A673 (cell line): ENCODE measurements around the gene HBD. TPM values are rescaled to one million over a fixed set of nuclear protein-coding genes. Genes with fewer than 3 reads are reported as not detected.

Experiments
- Bru-seq: library from RNA; stranded (reverse); fragments of 400-500 nt; gene quantifications from one replicate; lab custom pipeline; 2021; lab: Mats Ljungman, UMichigan
- BruChase-seq, 2 experiments: library from RNA; stranded (reverse); fragments of 400-500 nt; gene quantifications; one replicate each; lab custom pipeline; 2021; lab: Mats Ljungman, UMichigan
- BruUV-seq: library from RNA; stranded (reverse); fragments of 400-500 nt; replicated peaks from 2 replicates; lab custom pipeline; 2021; lab: Mats Ljungman, UMichigan
- CTCF ChIA-PET: fragments of 300-600 bp; sonication (Branson Sonifier 250); formaldehyde crosslinking; loops from one replicate; lab custom pipeline; 2022; ENCODE audit warnings: antibody characterized with exemption; lab: Charles Lee
- POLR2A ChIA-PET: fragments of 300-600 bp; sonication (Branson Sonifier 250); formaldehyde crosslinking; loops from one replicate; lab custom pipeline; 2022; ENCODE audit warnings: antibody characterized with exemption; ENCODE audit not compliant: low non-redundant PET; lab: Charles Lee
- DNase-seq: peaks from one replicate; pipeline ENCODE4 v3.0.0-alpha.2; 2015; ENCODE audit warnings: low spot score
- H3K27ac ChIP-seq: fragments of 200-600 bp; sonication (generic); 2 replicates; pipeline ENCODE4 v1.5.1; 2016; ENCODE audit warnings: mixed run types, low read depth, mild to moderate bottlenecking, mixed read lengths, antibody characterized with exemption, low read length; ENCODE audit not compliant: poor library complexity, severe bottlenecking
- H3K27me3 ChIP-seq: fragments of 200-600 bp; sonication (generic); replicated peaks from 2 replicates; pipeline ENCODE4 v1.6.1; 2017; ENCODE audit warnings: mixed run types, low read depth, mild to moderate bottlenecking, mixed read lengths, antibody characterized with exemption, low read length; ENCODE audit not compliant: insufficient read depth, poor library complexity
- H3K36me3 ChIP-seq: fragments of 200-600 bp; sonication (generic); 2 replicates; pipeline ENCODE4 v1.6.1; 2016; ENCODE audit warnings: mixed run types, mild to moderate bottlenecking, mixed read lengths, antibody characterized with exemption, low read length; ENCODE audit not compliant: insufficient read depth, poor library complexity, severe bottlenecking
- H3K4me1 ChIP-seq: fragments of 200-600 bp; sonication (generic); 2 replicates; pipeline ENCODE4 v1.6.1; 2017; ENCODE audit warnings: mixed run types, mild to moderate bottlenecking, mixed read lengths, antibody characterized with exemption, low read length; ENCODE audit not compliant: insufficient read depth, poor library complexity, severe bottlenecking
- H3K4me3 ChIP-seq: fragments of 200-600 bp; sonication (generic); 2 replicates; pipeline ENCODE4 v1.5.1; 2016; ENCODE audit warnings: low read depth, mixed run types, mild to moderate bottlenecking, mixed read lengths, low read length; ENCODE audit not compliant: poor library complexity, severe bottlenecking
- H3K9me3 ChIP-seq: fragments of 200-600 bp; sonication (generic); 2 replicates; pipeline ENCODE4 v1.6.1; 2016; ENCODE audit warnings: mixed run types, low read depth, mild to moderate bottlenecking, mixed read lengths, antibody characterized with exemption, low read length; ENCODE audit not compliant: poor library complexity, severe bottlenecking
- CTCF ChIP-seq: fragments of 300-800, 200-600 bp; sonication (generic); conservative IDR thresholded peaks from 2 replicates; pipeline ENCODE4 v1.5.1; 2017; ENCODE audit warnings: low read depth, mild to moderate bottlenecking, antibody characterized with exemption, low read length, moderate library complexity, mixed read lengths
- EZH2 ChIP-seq: fragments of 200-600 bp; sonication (generic); IDR thresholded peaks from 2 replicates; pipeline ENCODE4 v1.6.1; 2017; ENCODE audit warnings: borderline replicate concordance, low read depth, mild to moderate bottlenecking, mixed read lengths, antibody characterized with exemption, low read length; ENCODE audit not compliant: poor library complexity, severe bottlenecking
- intact Hi-C: fragments of 100-400 bp; cut with micrococcal nuclease; formaldehyde crosslinking; loops from one replicate; pipeline ENCODE4 v1.10.0; 2022; ENCODE audit not compliant: unreplicated experiment
- long read RNA-seq: library from polyadenylated mRNA; stranded (forward); transcript quantifications from one replicate; pipeline ENCODE4 v2.0.0, GENCODE V29; 2022
- total RNA-seq: library from RNA; stranded (reverse); gene quantifications from 2 replicates; pipeline ENCODE4 v1.2.3, GENCODE V29; 2021

HBD gene
- total RNA-seq (not detected in 2 replicates), Bru-seq, nascent RNA (not detected), BruChase-seq, experiment 1, labeled RNA remaining after a 2-hour chase (not detected), BruChase-seq, experiment 2, labeled RNA remaining after a 6-hour chase (not detected)
- long read RNA-seq, result 0 reads

DNA sequence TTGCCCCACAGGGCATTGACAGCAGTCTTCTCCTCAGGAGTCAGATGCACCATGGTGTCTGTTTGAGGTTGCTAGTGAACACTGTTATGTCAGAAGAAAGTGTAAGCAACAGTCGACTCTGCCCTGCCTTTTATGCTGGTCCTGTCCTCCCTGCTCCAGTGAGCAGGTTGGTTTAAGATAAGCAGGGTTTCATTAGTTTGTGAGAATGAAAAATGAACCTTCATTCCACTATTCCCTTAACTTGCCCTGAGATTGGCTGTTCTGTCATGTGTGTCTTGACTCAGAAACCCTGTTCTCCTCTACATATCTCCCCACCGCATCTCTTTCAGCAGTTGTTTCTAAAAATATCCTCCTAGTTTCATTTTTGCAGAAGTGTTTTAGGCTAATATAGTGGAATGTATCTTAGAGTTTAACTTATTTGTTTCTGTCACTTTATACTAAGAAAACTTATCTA lies at the start of gene HBD:
TSS of gene HBD (minus strand) at position 103 of the 454 bp plus-strand sequence. CDS start at position 53, 50 bp downstream.
- H3K4me3 ChIP-seq, result no peak within 1 kb of the TSS
- no peaks in the 10 kb centered on the region for H3K36me3 ChIP-seq
- no peaks in the 10 kb centered on the region for H3K9me3 ChIP-seq
- no peaks in the 10 kb centered on the region for H3K27me3 ChIP-seq
- ChIA-PET POLR2A (no interaction called here), CTCF (no interaction called here)
- TF ChIP-seq CTCF (no peak), EZH2 (no peak)
- no TSS peak for BruUV-seq
- no peaks in the 10 kb centered on the region for H3K4me1 ChIP-seq
- intact Hi-C loops, result no loop called here
- no peak within 1 kb of the TSS for H3K27ac ChIP-seq
- no peak for DNase-seq

DNA sequence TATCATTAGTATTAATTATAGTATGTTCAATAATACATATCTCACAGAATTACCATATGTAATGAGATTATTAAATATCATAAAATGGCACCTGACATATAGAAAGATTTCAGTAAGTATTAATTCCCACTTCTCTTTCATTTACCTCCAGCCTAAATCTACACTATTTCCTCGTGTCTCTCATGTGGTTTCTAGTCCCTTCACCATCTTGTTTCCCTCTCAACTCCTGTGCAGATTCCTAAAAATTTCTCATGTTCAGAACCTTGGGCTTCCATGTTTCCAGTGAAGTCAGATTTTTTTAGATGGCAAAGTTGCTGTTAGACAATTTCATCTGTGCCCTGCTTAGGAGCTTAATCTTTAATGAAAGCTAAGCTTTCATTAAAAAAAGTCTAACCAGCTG lies 49.6 kb upstream of the HBD start:
- intact Hi-C loops, result no loop called here
- H3K36me3 ChIP-seq, result no peaks in the 10 kb centered on the region
- DNase-seq, result no peak
- TF ChIP-seq EZH2 (no peak), CTCF (no peak)
- H3K27ac ChIP-seq, result no peak overlapping the region
- no peaks in the 10 kb centered on the region for H3K9me3 ChIP-seq
- H3K4me1 ChIP-seq, result no peaks in the 10 kb centered on the region
- CTCF ChIA-PET, result no interaction called here
- no TSS peak for BruUV-seq
- POLR2A ChIA-PET, result no interaction called here
- no peak overlapping the region for H3K4me3 ChIP-seq
- H3K27me3 ChIP-seq, result no peaks in the 10 kb centered on the region

GRCh38 chr11:5283086-5283485 lies 48.8 kb upstream of the HBD start:
- Histone ChIP-seq H3K36me3 (no peaks in the 10 kb centered on the region), H3K4me1 (no peaks in the 10 kb centered on the region), H3K9me3 (no peaks in the 10 kb centered on the region), H3K27me3 (no peaks in the 10 kb centered on the region), H3K27ac (no peak overlapping the region), H3K4me3 (no peak overlapping the region)
- no peak for DNase-seq
- no TSS peak for BruUV-seq
- no peak for TF ChIP-seq CTCF
- no peak for TF ChIP-seq EZH2
- CTCF ChIA-PET, result no interaction called here
- POLR2A ChIA-PET, result no interaction called here
- intact Hi-C loops, result no loop called here
